NCI-H82 treated with DMSO at 0.1 percent for 48 hours (cell line): Measurements from ENCODE around the gene ARL11.
"Not testable (repeated sequence)": the region's sequence is repeated elsewhere in the genome, so short reads cannot be mapped to it uniquely, and the experiment has no call there.

Source experiments
- DNase-seq: peaks from one replicate; lab custom pipeline; 2025; ENCODE audit not compliant: unreplicated experiment; lab: John Stamatoyannopoulos, UW

ARL11 gene

DNA sequence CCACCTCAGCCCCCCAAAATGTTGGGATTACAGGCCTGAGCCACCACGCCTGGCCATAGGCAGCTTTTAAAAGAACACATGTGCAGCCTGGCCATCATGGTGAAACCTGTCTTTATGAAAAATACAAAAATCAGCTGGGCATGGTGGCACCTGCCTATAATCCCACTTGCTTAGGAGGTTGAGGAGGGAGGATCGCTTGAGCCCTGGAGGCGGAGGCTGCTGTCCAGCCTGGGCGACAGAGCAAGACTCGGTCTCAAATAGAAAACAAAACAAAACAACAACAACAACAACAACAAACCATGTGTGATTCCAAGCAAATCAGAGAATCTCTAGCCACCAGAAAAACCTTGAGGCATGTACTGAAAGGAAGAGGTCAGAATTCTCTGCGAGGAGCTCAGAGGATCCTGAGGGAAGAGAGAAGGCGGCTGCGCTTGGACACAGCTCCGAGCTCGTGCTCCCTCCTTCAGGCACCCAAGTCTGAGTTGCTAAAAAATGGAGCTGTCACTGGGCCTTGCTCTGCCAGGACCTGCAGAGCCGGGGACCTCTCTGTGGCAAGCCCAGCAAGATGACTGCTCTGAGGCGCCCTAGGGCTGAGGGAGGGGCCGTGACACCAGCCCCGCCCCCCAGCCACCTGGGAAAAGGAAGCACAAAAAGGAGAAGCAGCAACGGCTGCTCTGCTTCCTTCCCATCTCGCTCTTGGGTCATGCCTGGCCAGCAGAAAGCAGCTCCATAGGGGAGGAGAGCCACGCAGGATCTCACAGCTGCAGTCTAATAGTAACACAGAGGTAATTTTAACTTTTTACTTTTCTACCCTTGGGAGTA, at the start of gene ARL11:
ARL11 (plus strand) TSS at position 677 of the 822 bp plus-strand sequence. CDS start 1,941 bp downstream, outside the sequence.
- DNase-seq: no peak

DNA sequence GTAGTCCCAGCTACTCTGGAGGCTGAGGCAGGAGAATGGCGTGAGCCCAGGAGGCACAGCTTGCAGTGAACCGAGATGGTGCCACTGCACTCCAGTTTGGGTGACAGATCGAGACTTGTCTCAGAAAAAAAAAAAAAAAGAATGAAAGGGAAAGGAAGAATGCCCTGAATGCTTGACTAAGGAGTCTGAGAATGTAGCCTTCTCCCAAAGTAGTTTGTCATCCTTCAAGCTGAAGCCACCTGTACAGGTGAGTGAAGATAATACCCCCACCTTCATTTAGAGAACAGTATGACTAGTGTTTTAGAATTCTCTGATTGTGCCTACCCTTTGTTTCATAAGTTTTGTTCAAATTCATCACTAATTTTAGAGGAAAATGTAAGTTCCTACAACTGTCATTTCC, 48.8 kb upstream of the ARL11 start:
- no peak for DNase-seq

DNA sequence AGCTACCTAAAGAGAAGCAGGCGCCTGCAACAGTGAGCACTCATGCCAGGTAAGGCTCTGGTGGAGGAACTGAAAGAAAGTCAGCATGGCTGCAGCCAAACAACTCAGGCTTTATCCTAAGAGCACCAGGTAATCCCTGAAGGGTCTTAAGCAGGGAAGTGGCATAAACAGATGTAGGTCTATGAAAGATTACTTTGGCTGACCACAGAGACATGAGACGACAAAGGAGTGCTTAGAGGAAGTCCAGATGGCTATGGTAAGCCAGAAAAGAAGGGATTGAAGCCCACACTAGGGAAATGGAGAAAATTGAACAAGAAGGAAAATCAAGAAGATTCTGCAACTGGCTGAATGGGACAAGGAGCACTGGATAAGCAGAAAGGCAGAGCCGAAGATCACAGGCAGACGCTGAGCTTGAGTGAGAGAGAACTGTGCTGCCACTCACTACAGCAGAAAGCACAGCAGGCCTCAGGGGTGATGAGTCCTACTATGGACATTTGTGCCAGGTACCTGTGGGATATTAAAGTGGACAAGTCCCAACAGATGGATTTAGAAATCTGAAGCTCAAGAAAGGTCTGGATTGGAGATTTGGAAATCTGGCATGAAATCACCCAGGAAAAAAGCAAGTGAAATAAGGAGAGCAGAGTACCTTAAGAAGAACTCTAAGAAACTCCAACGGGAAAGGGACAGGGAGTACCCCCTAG, 47.2 kb upstream of the ARL11 start:
- peak; percentile 99 for DNase-seq

DNA sequence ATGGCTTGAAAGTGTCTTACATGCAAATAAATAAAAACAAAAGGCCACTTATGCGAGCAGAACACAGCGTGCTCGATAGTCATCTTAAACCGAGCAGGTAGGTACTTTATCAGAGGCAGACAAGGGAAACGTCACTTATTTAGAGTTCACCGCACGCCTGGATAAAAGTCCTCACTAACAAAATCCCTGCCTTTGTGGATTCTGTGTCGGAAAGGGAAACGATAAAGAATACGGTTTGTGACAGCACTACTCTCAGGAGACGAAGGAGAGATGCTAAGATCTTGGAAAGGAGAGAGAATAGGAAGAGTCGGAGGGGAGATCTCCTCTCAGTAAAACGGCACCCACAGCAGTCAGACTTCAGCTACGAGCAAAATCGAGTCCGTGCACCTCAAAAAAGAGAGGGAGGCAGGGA, 43.5 kb upstream of the ARL11 start:
- DNase-seq: no peak

DNA sequence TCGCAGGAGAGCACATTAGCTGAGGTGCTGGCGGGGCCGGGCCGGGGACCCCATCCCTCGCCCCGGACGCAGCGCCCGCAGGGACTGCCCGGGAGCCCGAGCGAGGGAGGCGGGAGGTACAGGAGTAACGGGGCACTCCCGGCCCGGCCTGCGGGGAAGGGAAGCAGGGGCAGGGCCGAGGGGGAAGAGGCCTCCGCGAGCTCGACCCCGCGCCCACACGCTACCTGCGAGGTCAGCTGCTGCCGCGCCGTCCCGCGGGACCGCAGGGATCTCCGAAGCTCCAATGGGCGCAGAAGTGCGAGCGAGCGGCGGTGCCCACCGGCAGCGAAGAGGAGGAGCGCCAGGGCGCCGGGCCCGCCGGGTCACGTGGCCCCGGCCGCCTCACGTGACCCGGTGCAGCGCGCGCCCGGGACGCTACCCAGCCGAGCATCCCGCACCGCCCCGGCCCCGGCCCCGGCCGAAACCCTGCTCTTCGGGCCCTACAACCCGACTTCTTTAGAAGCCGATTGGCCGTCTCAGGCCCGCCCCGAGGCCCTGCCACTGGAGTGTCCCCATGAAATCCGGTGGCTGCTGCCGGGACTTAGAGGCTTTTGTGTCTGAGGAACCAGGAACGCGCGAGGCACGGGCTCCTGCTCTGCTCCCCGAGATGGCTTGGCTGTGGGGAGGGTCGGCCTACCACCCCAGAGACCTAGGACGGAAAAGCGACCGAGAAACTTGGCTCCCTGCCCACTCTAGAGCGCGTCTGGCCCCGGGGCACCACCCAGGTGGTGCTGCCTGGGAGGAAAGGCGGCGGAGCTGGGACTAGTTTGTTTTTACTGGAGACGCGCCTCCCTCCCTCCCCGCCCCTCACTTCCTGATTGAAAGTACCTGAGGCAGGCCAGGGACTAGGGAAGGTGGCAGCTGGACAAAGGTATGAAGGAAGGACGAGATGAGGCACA, 42.8 kb upstream of the ARL11 start, which contains the start of gene RCBTB1:
RCBTB1 (minus strand) TSS at position 339 of the 938 bp plus-strand sequence. CDS start 18,279 bp downstream, outside the sequence.
- peak; percentile 31 for DNase-seq

DNA sequence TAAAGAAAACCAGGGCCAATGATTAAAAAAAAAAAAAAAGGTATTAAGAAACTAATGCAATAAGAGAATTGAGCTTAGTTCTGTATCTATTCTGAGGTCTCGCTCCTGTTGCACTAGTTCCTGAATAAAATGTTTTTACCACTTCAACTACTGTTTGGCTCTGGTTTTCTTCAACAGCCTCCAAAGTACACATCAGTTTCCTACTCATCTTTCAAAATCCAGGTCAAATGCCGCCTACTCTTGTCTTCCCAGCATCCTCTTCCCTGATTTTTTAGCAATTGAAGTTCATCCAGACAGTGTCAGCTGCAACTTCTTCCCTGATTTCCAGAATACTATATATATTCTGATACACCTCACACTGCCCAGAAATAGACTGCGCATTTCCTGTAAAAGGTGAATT, 41.6 kb upstream of the ARL11 start:
- no peak for DNase-seq

DNA sequence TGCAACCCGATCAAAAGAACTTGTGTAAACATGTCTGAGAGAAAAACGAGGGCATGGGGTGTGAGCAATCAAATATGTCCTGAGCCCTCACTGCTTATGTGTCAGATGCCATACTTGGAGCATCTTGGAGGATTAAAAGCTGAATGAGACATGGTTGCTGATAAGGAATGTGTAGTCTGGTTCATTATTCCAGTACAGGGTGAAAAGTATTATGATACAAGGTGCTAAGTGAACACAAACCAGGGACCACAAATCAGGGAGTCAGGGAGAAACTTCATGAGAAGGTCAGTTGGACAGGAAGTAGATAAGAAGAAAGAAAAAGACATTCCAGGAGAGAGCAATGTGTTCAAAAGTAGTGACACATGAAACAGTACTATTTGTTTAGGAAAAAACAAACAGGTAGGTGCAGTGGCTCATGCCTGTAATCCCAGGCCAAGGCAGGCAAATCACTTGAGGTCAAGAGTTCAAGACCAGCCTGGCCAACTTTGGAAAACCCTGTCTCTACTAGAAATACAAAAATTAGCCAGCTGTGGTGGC, 40.9 kb upstream of the ARL11 start:
- DNase-seq: no peak

DNA sequence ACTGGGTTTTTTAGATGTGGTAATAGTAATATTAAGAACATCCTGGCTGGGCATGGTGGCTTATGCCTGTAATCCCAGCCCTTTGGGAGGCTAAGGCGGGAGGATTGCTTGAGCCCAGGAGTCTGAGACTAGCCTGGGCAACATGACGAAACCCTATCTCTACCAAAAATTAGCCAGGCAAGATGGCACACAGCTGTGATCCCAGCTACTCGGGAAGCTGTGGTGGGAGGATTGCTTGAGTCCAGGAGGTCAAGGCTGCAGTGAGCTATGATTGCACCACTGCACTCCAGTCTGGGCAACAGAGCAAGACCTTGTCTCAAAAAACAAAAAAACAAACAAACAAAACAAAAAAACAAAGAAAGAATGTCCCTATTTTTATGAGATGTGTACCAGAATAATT, 37.6 kb upstream of the ARL11 start:
- DNase-seq: not testable (repeated sequence)

DNA sequence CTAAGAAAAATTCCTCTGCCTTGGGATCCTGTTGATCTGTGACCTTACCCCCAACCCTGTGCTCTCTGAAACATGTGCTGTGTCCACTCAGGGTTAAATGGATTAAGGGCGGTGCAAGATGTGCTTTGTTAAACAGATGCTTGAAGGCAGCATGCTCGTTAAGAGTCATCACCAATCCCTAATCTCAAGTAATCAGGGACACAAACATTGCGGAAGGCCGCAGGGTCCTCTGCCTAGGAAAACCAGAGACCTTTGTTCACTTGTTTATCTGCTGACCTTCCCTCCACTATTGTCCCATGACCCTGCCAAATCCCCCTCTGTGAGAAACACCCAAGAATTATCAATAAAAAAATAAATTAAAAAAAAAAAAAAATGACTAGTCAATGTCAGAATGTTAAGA, 34.4 kb upstream of the ARL11 start:
- DNase-seq: not testable (repeated sequence)

DNA sequence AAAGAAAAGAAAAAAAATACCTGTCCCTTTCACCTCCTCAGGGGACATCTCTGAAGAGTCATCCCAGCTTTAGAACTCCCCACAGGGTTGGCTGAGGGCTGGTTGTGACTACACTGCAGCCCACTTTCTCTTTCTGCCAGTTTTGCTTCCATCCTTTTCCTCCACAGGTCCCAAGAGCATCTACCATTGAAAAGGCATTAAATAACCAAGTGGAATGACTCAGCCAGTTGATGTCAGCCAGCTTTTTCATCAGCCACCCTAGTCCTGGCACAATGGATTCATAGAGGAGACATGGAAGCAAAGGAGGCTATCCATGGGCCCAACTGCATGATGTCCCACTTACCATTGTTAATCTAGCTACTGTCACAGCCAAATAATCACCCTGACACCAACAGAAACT, 33.7 kb upstream of the ARL11 start:
- no peak for DNase-seq

DNA sequence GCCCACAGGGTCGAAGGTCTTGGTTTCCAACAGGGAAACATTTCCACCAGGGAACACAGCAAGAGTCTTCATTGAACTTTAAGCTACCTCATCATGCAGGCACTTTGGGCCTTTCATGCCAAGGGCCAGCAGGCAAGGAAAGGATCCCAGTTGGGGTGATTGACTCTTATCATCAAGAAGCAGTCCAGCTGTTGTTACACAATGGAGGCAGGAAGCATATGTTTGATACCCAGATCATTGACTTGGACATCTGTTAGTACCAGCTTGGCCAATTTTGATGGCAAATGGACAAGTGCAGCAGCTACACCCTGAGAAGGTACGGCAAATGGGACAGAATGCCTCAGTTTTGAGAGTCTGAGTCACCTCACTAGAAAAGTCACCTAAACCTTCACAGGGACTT, 32.1 kb upstream of the ARL11 start:
- peak; percentile 35 for DNase-seq

DNA sequence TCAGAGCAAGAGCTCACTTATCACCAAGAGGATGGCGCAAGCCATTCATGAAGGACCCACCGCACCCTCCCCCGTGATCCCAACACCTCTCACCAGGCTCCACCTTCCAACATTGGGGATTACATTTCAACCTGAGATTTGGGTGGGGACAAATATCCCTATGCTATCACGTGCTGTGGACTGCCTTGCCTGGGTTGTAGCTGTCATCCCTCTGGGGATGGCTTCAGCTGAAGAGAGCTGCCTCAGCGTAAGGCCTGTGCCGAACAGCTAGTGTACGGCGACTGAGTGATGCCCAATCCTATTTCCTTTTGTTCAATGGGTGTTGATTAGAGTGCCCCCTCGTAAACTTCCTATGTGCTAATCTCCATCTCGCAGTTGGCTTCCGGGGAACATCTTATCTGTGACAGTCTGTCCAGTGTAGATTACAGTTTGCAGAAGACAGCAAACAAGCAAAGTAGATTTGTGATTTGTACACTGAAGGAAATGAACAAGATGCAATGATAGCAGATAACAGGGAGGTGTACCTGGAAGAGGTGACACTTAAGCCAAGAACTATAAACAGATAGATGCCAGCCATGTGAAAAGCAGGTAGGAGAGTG, 31.2 kb upstream of the ARL11 start:
- DNase-seq: peak; percentile 42

DNA sequence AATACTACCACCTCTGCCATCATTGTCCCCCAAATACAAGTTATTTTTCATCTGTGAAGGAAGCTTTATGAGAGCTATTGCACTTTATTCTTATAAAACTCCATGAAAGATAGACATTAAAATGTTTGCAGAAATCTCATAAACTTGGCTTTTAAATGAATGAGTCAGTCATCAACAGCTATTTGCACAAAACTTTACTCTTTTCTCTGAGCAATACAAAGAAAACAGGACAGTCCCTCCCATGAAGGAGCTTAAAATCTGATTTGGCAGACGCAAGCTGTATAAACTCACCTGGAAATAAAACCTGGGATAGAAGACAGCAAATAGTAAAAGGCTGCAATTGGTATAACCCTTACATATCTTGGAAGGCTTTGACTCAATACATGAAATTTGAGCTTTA, 26.3 kb upstream of the ARL11 start:
- DNase-seq: no peak

DNA sequence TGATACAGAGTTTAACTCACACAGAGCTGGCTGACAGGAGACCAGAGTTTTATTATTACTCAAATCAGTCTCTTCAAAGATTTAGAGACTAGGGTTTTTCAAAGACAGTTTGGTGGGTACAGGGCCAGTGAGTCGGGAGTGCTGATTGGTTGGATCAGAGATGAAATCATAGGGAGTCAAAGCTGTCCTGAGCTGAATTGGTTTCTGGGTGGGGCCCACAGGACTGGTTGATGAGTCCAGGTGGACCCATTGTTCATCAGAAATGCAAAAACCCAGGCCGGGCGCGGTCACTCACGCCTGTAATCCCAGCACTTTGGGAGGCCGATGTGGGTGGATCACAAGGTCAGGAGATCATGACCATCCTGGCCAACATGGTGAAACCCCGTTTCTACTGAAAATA, 25.7 kb upstream of the ARL11 start:
- not testable (repeated sequence) for DNase-seq

DNA sequence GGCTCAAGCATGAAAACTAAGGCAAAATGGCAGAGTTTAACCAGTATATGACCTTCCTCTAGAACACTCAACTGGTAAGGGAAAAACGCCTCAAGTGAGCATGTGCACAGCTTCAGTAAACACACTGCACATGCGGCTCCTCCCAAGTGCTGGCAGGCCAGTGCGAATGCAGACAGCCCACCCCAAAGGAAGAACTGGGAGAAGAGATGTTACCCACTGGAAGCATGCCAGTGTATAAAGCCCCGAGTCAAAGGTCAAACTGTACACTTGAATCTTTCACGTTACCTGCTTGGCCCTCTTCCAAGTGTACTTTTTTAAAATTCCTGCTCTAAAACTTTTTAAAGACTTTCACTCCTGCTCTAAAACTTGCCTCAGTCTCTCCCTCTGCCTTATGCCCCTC, 23.7 kb upstream of the ARL11 start:
- no peak for DNase-seq

DNA sequence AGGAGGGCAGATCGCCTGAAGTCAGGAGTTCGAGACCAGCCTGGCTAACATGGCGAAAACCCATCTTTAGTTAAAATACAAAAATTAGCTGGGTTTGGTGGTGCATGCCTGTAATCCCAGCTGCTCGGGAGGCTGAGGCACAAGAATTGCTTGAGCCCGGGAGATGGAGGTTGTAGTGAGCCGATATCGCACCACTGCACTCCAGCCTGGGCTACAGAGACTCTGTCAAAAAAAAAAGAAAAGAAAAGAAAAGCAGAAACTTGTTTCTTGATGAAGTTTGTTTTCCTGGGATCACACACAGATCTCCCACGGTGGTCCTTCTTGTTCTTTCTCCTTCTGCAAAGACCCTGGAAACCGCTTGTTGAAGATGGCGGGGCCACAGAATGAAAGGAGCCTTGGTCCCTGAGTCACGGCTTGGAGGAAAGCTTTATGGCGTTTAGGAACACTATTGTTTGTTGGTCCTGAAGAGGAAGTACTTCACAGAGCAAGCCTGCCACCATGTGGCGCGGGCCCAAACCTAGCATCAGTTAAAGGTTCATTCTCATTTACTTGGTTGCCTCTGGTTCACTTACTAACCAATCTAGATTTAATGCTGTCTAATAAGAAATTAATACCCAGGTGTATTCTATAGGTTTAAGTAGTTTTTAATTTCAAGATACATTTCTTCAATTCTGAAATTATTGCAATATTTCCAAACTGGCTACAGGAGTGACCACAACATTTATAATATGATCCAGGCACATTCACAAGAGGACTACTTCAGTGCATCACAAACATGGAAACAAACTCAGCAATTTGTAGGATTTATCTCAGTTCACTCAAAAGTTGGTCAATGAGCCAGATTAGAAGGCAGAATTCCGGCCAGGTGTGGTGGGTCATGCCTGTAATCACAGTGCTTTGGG, 21.3 kb upstream of the ARL11 start:
- DNase-seq: peak; percentile 86

DNA sequence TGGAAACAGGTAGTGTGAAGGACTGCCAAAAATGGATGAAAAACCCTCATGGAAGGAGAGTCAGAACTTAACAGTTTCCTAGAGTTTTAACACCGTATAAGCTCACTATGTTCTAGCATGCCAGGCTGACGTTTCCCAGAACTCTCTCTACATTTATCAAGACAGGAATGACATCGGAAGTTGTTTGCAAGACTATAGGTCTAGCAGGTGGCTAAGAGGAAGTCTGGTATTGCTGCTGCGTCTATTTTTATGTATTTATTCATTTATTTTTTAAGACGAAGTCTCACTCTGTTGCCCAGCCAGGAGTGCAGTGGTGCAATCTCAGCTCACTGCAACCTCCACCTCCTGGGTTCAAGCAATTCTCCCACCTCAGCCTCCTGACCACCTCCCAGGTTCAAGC, 20.5 kb upstream of the ARL11 start:
- no peak for DNase-seq

DNA sequence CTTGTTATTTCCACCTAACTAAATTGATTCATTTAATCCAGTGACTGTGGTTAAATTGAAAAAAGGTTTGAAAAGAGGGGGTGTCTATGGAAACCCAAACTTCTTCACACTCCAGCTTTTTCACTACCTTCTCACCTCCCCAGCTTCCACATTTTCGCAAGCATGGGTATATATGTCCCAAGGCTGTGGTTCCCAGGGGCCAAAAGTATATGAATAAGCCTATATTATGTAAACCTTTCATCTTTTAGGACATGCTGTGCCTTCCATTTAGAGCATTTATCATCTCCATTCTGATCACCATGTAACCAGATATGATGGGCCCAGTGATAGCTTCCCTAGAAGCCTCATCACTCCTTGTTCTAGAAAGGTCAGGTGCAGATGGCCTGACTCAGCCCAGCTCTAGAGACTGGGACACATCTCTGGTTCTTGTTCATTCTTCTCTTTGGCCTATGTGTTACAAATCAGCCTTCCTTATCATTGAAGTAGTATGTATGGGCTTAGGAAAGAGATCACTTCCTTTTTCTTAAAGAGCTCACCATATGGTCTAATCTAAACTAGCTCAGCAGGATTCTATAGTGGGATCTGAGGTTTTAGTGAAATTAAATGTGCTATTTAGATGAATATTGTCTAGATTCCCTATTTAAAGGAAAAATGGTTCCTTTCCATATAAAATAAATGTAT, 19.5 kb upstream of the ARL11 start:
- no peak for DNase-seq

DNA sequence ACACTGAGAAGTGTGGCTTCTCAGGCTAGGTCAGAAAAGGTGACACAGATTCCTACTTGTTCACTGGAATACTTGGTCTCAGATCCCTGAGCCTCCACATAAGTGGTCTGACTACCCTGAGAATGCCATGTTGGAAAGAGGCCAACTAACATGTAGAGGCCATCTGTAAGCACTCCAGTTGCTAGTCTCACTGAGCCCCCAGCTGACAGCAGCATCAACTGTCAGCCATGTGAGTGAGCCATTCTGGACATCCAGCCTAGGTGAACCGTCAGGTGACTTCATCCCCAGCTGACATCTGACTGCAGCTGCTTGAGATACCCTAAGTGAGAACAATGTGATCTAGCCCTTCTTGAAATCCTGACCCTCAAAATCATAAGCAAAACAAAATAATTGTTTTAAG, 18.1 kb upstream of the ARL11 start:
- DNase-seq: peak; percentile 69
